ENCODE data around the gene OLFM3. TPM values are rescaled to one million over a fixed set of nuclear protein-coding genes. Genes with fewer than 3 reads are reported as not detected.

The OLFM3 gene
- total RNA-seq, 2 donors from 2014 or later: 0.15 to 0.26 TPM

- 83 to 89% methylated on average over 3 of the region's 3 CpGs for WGBS, 2 experiments (ENCODE audit: insufficient coverage in 1 of 2, insufficient read length in 1 of 2)
- no peaks in the 10 kb centered on the region for H3K36me3 Mint-ChIP-seq (ENCODE audit: low read depth)
- no peak overlapping the region for H3K27ac ChIP-seq (ENCODE audit: low read depth, low read length)
Observed at GRCh38 chr1:101781201-101781831, 215.4 kb downstream of the OLFM3 start.

GRCh38 chr1:101769520-101769919 lies 227.2 kb downstream of the OLFM3 start:
- DNase-seq: peak; percentile 35
- H3K9me3 Mint-ChIP-seq: no peaks in the 10 kb centered on the region
- H3K27ac Mint-ChIP-seq: no peak overlapping the region
- Histone ChIP-seq H3K9me3 (ENCODE audit: control insufficient read depth, low read length) (no peaks in the 10 kb centered on the region), H3K36me3 (ENCODE audit: control insufficient read depth, insufficient read depth, low read length) (no peaks in the 10 kb centered on the region), H3K4me1 (ENCODE audit: control insufficient read depth, insufficient read depth, low read length) (no peaks in the 10 kb centered on the region), H3K4me3 (ENCODE audit: low read length) (no peak overlapping the region), H3K27ac (ENCODE audit: low read depth, low read length) (no peak overlapping the region), H3K9ac (ENCODE audit: extremely low read depth, low read length, poor library complexity, severe bottlenecking) (no peak overlapping the region), H3K27me3 (ENCODE audit: control insufficient read depth, insufficient read depth, low read length, poor library complexity, severe bottlenecking) (no peaks in the 10 kb centered on the region)
- no peaks in the 10 kb centered on the region for H3K27me3 Mint-ChIP-seq (ENCODE audit: insufficient read depth)
- TF ChIP-seq CTCF (conservative IDR thresholded peaks at IDR 0.05): peak; percentile 76
- peaks cover 3% of the 10 kb centered on the region for H3K4me1 Mint-ChIP-seq
- no peak overlapping the region for H3K4me3 Mint-ChIP-seq
- 77 to 80% methylated on average over 2 to 3 of the region's 3 CpGs for WGBS, 2 experiments (ENCODE audit: insufficient coverage in 1 of 2, insufficient read length in 1 of 2)
- no peaks in the 10 kb centered on the region for H3K36me3 Mint-ChIP-seq (ENCODE audit: low read depth)

More at GRCh38 chr1:101781201-101781831, 215.4 kb downstream of the OLFM3 start:
- H3K27me3 ChIP-seq (ENCODE audit: control insufficient read depth, insufficient read depth, low read length, poor library complexity, severe bottlenecking): no peaks in the 10 kb centered on the region
- H3K36me3 ChIP-seq (ENCODE audit: control insufficient read depth, insufficient read depth, low read length): no peaks in the 10 kb centered on the region
- no peak overlapping the region for H3K4me3 ChIP-seq (ENCODE audit: low read length)
- Mint-ChIP-seq H3K4me1 (no peaks in the 10 kb centered on the region), H3K27ac (no peak overlapping the region), H3K9me3 (no peaks in the 10 kb centered on the region), H3K4me3 (no peak overlapping the region), H3K27me3 (ENCODE audit: insufficient read depth) (no peaks in the 10 kb centered on the region)
- no peak for TF ChIP-seq CTCF (conservative IDR thresholded peaks at IDR 0.05)
- H3K9me3 ChIP-seq (ENCODE audit: control insufficient read depth, low read length): no peaks in the 10 kb centered on the region
- DNase-seq: no peak
- H3K9ac ChIP-seq (ENCODE audit: extremely low read depth, low read length, poor library complexity, severe bottlenecking): no peak overlapping the region
- no peaks in the 10 kb centered on the region for H3K4me1 ChIP-seq (ENCODE audit: control insufficient read depth, insufficient read depth, low read length)

GRCh38 chr1:101757985-101758384 lies 238.7 kb downstream of the OLFM3 start:
- 96% methylated on average over 4 of the region's 5 CpGs; no CpG with 5 or more reads in 1 of the 2 experiments for WGBS, 2 experiments (ENCODE audit: insufficient coverage in 1 of 2, insufficient read length in 1 of 2)
- Mint-ChIP-seq H3K4me1 (no peaks in the 10 kb centered on the region), H3K4me3 (no peak overlapping the region)

More at GRCh38 chr1:101757985-101758384, 238.7 kb downstream of the OLFM3 start:
- Mint-ChIP-seq H3K27ac (no peak overlapping the region), H3K9me3 (no peaks in the 10 kb centered on the region), H3K27me3 (ENCODE audit: insufficient read depth) (no peaks in the 10 kb centered on the region), H3K36me3 (ENCODE audit: low read depth) (no peaks in the 10 kb centered on the region)
- no peak for DNase-seq
- Histone ChIP-seq H3K9ac (ENCODE audit: extremely low read depth, low read length, poor library complexity, severe bottlenecking) (no peak overlapping the region), H3K27me3 (ENCODE audit: control insufficient read depth, insufficient read depth, low read length, poor library complexity, severe bottlenecking) (no peaks in the 10 kb centered on the region), H3K4me1 (ENCODE audit: control insufficient read depth, insufficient read depth, low read length) (no peaks in the 10 kb centered on the region), H3K9me3 (ENCODE audit: control insufficient read depth, low read length) (no peaks in the 10 kb centered on the region), H3K4me3 (ENCODE audit: low read length) (no peak overlapping the region), H3K27ac (ENCODE audit: low read depth, low read length) (no peak overlapping the region), H3K36me3 (ENCODE audit: control insufficient read depth, insufficient read depth, low read length) (no peaks in the 10 kb centered on the region)
- no peak for TF ChIP-seq CTCF (conservative IDR thresholded peaks at IDR 0.05)

Measured in endodermal cell (in vitro differentiated cells).